Stimulated activated CD8-positive, alpha-beta memory T cell treated with anti-CD3 and anti-CD28 coated beads, Interleukin-12 subunit alpha, Interleukin-12 subunit beta, amount 100 ng/mL, for 24 hours (primary cell): ENCODE results near the gene C18orf32.
"Not testable (repeated sequence)": the region's sequence is repeated elsewhere in the genome, so short reads cannot be mapped to it uniquely, and the experiment has no call there.

Experiments
- DNase-seq: peaks from one replicate; pipeline ENCODE4 v3.0.0-alpha.2; 2020; ENCODE audit errors: extremely low read depth

C18orf32 gene

GRCh38 chr18:49486953-49487710 is at the start of gene C18orf32:
C18orf32 (minus strand) TSS chr18:49487234; CDS start chr18:49483748, 3,486 bp downstream.
- DNase-seq = peak; percentile 89

- DNase-seq = no peak
Observed at GRCh38 chr18:49534846-49535601, 48.0 kb upstream of the C18orf32 start.

GRCh38 chr18:49531678-49532153 is 44.7 kb upstream of the C18orf32 start:
- DNase-seq = no peak

- no peak for DNase-seq
Observed at GRCh38 chr18:49529596-49529995, 42.6 kb upstream of the C18orf32 start.

GRCh38 chr18:49527631-49528327 is 40.7 kb upstream of the C18orf32 start:
- no peak for DNase-seq

GRCh38 chr18:49525981-49526380 is 38.9 kb upstream of the C18orf32 start:
- DNase-seq = no peak

- no peak for DNase-seq
Observed at GRCh38 chr18:49524951-49525350, 37.9 kb upstream of the C18orf32 start.

- no peak for DNase-seq
Observed at GRCh38 chr18:49524349-49524748, 37.3 kb upstream of the C18orf32 start.

GRCh38 chr18:49523580-49524093 is 36.6 kb upstream of the C18orf32 start:
- DNase-seq = not testable (repeated sequence)

GRCh38 chr18:49521216-49521835 is 34.3 kb upstream of the C18orf32 start:
- no peak for DNase-seq

- DNase-seq = no peak
Observed at GRCh38 chr18:49520661-49521145, 33.7 kb upstream of the C18orf32 start.

GRCh38 chr18:49519101-49519971 is 32.3 kb upstream of the C18orf32 start:
- DNase-seq = no peak

GRCh38 chr18:49517483-49517882 is 30.4 kb upstream of the C18orf32 start:
- no peak for DNase-seq

- DNase-seq = no peak
Observed at GRCh38 chr18:49515516-49515915, 28.5 kb upstream of the C18orf32 start.

- not testable (repeated sequence) for DNase-seq
Observed at GRCh38 chr18:49515003-49515402, 28.0 kb upstream of the C18orf32 start.

- DNase-seq = no peak
Observed at GRCh38 chr18:49514577-49514976, 27.5 kb upstream of the C18orf32 start.

GRCh38 chr18:49512876-49513275 is 25.8 kb upstream of the C18orf32 start:
- not testable (repeated sequence) for DNase-seq

GRCh38 chr18:49510393-49511115 is 23.5 kb upstream of the C18orf32 start:
- no peak for DNase-seq

GRCh38 chr18:49506438-49506837 is 19.4 kb upstream of the C18orf32 start:
- DNase-seq = not testable (repeated sequence)

GRCh38 chr18:49503931-49504330 is 16.9 kb upstream of the C18orf32 start:
- no peak for DNase-seq
